DOHH2 (cell line): Measurements from ENCODE around the gene SLC2A9.

Source experiments
- CTCF ChIP-seq: fragments of 200-600 bp; sonication (generic); IDR thresholded peaks from one replicate; pipeline ENCODE4 v1.5.1; 2014; ENCODE audit warnings: antibody characterized with exemption, mild to moderate bottlenecking, low read depth, low read length; ENCODE audit not compliant: poor library complexity, severe bottlenecking
- EZH2phosphoT487 ChIP-seq: fragments of 200-600 bp; sonication (generic); IDR thresholded peaks from 2 replicates; pipeline ENCODE4 v1.6.1; 2017; ENCODE audit warnings: borderline replicate concordance, mild to moderate bottlenecking, antibody characterized with exemption, low read length, moderate library complexity, mixed read lengths

- no peak for TF ChIP-seq CTCF
- TF ChIP-seq EZH2phosphoT487, result no peak
Observed at GRCh38 chr4:9944431-9945425, 76.6 kb downstream of the SLC2A9 start.
